ENCODE results near the gene LARGE1.

GRCh38 chr22:33350961-33351360 lies 569.3 kb downstream of the LARGE1 start:
- TF ChIP-seq EZH2 (IDR thresholded peaks at IDR 0.05; ENCODE audit: insufficient read depth, poor library complexity, severe bottlenecking) (no peak), EZH2phosphoT487 (IDR thresholded peaks at IDR 0.05; ENCODE audit: insufficient read depth, low read depth) (no peak)

Data from GM23248 (cell line).